GM23248 (cell line): ENCODE data around the gene KREMEN1.

Experiments
- EZH2 ChIP-seq: fragments of 200-600 bp; sonication (generic); IDR thresholded peaks from 2 replicates; pipeline ENCODE4 v1.6.1; 2018; ENCODE audit warnings: antibody characterized with exemption, mild to moderate bottlenecking; ENCODE audit not compliant: insufficient read depth, poor library complexity, severe bottlenecking
- EZH2phosphoT487 ChIP-seq: fragments of 200-600 bp; sonication (generic); IDR thresholded peaks from 2 replicates; pipeline ENCODE4 v1.6.1; 2018; ENCODE audit warnings: antibody characterized with exemption, moderate library complexity, mild to moderate bottlenecking, low read depth; ENCODE audit not compliant: insufficient read depth

DNA sequence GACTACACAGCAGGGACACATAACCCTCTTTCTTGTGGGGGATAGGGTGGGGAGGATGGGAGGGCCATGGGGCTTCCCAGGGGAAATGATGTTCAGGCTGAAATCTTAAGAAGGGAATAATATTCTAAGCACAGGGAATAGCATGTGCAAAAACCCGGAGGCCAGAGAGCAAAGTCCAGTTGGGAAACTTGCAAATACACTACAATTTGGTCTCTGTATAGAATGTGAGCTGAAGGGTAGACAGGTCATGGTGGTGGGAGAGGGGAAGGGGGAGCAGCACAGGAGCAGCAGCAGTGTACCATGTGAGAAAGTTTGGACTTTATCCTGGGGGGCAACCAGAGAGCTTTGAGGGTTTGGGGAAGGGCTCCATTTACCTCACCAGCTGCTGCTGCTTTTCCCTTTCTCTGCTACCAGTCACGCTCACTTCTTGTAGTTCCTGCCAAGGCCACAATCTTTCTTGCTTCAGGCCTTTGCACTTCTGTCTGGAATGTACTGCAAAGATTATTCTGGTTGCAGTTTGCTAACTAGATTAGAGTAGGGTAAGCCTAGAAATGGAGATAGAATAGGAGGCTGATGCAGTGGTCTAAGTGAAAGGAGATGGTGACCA, 43.0 kb downstream of the KREMEN1 start:
- no peak for TF ChIP-seq EZH2
- TF ChIP-seq EZH2phosphoT487: no peak
